Measurements from ENCODE around the gene DYTN.

DNA sequence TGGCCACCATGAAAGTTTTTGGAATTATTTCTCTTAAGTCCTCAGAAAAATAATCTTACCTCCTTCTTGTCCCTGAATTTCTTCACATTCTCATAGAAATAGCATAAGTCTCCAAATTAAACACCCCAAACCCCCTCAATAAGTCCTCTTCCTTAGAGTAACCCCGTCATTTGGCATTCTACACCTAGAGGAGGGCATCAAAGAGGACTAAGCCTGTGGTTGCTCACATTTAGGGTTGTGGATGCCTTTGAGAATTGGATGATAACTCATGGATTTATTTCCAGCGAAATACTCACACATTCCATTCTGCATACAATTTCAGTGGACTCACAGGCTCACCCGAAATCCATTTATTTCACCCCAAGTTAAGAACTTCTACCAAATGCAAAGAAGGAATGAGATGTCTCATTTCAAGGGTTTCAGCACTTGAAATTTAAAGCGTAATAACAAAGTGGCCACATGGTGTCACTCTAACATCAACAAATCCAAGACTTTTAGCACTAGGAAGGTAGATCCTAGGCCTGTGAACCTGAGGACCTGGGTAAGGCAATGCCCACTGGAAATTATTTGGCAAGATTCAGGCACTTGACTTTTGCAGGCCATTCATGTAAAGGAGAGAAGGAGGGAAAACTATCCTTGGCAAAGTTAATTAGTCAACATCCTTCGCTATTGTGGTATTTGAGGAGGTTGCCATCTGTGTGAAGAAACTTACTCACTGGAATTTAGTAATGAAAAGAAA, 24.6 kb downstream of the DYTN start:
- TF ChIP-seq, protein P1, sequence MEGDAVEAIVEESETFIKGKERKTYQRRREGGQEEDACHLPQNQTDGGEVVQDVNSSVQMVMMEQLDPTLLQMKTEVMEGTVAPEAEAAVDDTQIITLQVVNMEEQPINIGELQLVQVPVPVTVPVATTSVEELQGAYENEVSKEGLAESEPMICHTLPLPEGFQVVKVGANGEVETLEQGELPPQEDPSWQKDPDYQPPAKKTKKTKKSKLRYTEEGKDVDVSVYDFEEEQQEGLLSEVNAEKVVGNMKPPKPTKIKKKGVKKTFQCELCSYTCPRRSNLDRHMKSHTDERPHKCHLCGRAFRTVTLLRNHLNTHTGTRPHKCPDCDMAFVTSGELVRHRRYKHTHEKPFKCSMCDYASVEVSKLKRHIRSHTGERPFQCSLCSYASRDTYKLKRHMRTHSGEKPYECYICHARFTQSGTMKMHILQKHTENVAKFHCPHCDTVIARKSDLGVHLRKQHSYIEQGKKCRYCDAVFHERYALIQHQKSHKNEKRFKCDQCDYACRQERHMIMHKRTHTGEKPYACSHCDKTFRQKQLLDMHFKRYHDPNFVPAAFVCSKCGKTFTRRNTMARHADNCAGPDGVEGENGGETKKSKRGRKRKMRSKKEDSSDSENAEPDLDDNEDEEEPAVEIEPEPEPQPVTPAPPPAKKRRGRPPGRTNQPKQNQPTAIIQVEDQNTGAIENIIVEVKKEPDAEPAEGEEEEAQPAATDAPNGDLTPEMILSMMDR (IDR thresholded peaks at IDR 0.05): peak; percentile 50 to 68 (median 56)
- TF ChIP-seq POLR2A (IDR thresholded peaks at IDR 0.05): no peak
- TF ChIP-seq EP300 (IDR thresholded peaks at IDR 0.05): no peak
